Stimulated activated CD8-positive, alpha-beta memory T cell treated with anti-CD3 and anti-CD28 coated beads, Interleukin-4, amount 100 ng/mL, for 1 hour (primary cell): ENCODE data around the gene SCLY.
"Not testable (repeated sequence)": the region's sequence is repeated elsewhere in the genome, so short reads cannot be mapped to it uniquely, and the experiment has no call there.

Source experiments
- DNase-seq, 2 donors: peaks; one replicate each; pipeline ENCODE4 v3.0.0-alpha.2; 2020; ENCODE audit warnings: low read depth in 2 of 2, low spot score in 1 of 2

Gene SCLY

GRCh38 chr2:238107525-238108422, 47.0 kb downstream of the SCLY start:
- DNase-seq: no peak

- DNase-seq: no peak
These were observed 47.8 kb downstream of the SCLY start for GRCh38 chr2:238108423-238109183.

GRCh38 chr2:238113611-238114010, 52.8 kb downstream of the SCLY start:
- DNase-seq: no peak

GRCh38 chr2:238114331-238114841, 53.6 kb downstream of the SCLY start:
- no peak for DNase-seq

- no peak for DNase-seq
These were observed 54.3 kb downstream of the SCLY start for GRCh38 chr2:238114851-238115660.

- DNase-seq: not testable (repeated sequence)
These were observed 54.9 kb downstream of the SCLY start for GRCh38 chr2:238115709-238116108.

- no peak for DNase-seq
These were observed 55.7 kb downstream of the SCLY start for GRCh38 chr2:238116298-238117198.

- no peak for DNase-seq
These were observed 56.7 kb downstream of the SCLY start for GRCh38 chr2:238117199-238118154.

GRCh38 chr2:238119756-238120462, 59.1 kb downstream of the SCLY start:
- DNase-seq: no peak

GRCh38 chr2:238120463-238121298, 59.9 kb downstream of the SCLY start:
- DNase-seq: no peak

GRCh38 chr2:238121511-238122286, 60.9 kb downstream of the SCLY start:
- DNase-seq: no peak

GRCh38 chr2:238122287-238123217, 61.8 kb downstream of the SCLY start:
- no peak for DNase-seq

- no peak for DNase-seq
These were observed 62.6 kb downstream of the SCLY start for GRCh38 chr2:238123218-238123971.

- DNase-seq: no peak
These were observed 63.2 kb downstream of the SCLY start for GRCh38 chr2:238123991-238124470.
